IMR-90 (cell line): ENCODE results near the gene ZNF23. TPM values are rescaled to one million over a fixed set of nuclear protein-coding genes. Genes with fewer than 3 reads are reported as not detected.

Source experiments
- ATAC-seq: fragments of 200-7000 bp; cut with Tn5 transposase; 2 replicates; pipeline ENCODE4 v1.9.1; 2020; ENCODE audit warnings: low read depth, mild to moderate bottlenecking, moderate library complexity
- BruUV-seq: library from RNA; stranded (reverse); fragments of 400-500 nt; replicated peaks from 2 replicates; lab custom pipeline; 2021; lab: Mats Ljungman, UMichigan
- CTCF ChIA-PET: fragments of 300-600 bp; formaldehyde crosslinking; extraction: SDS; loops from one replicate; lab custom pipeline; 2021; ENCODE audit warnings: antibody characterized with exemption; lab: Yijun Ruan, JAX
- POLR2A ChIA-PET: fragments of 300-600 bp; sonication (Branson Sonifier 250); formaldehyde crosslinking; loops from one replicate; lab custom pipeline; 2022; ENCODE audit warnings: antibody characterized with exemption; ENCODE audit not compliant: unreplicated experiment; lab: Charles Lee
- DNase-seq: peaks from one replicate; pipeline ENCODE4 v3.0.0; 2013
- H2AFZ ChIP-seq: replicated peaks from 2 replicates; pipeline ENCODE3; 2013; ENCODE audit warnings: low read length, mild to moderate bottlenecking; ENCODE audit not compliant: poor library complexity
- H2AK5ac ChIP-seq: 2 replicates; pipeline ENCODE4 v1.6.1; 2013; ENCODE audit warnings: low read depth, low read length, inconsistent platforms
- H2AK9ac ChIP-seq: replicated peaks from 2 replicates; pipeline ENCODE3; 2013; ENCODE audit warnings: mild to moderate bottlenecking, low read depth, low read length, moderate library complexity; ENCODE audit not compliant: poor library complexity
- H2BK120ac ChIP-seq: 2 replicates; pipeline ENCODE4 v1.6.1; 2013; ENCODE audit warnings: low read depth, low read length, inconsistent platforms
- H2BK15ac ChIP-seq: 3 replicates; pipeline ENCODE4 v1.6.1; 2013; ENCODE audit warnings: low read depth, low read length, inconsistent platforms
- H2BK20ac ChIP-seq: 2 replicates; pipeline ENCODE4 v1.6.1; 2013; ENCODE audit warnings: low read depth, mild to moderate bottlenecking, inconsistent platforms, low read length, moderate library complexity
- H2BK5ac ChIP-seq: 2 replicates; pipeline ENCODE4 v1.6.1; 2013; ENCODE audit warnings: mild to moderate bottlenecking, low read depth, low read length, inconsistent platforms; ENCODE audit not compliant: poor library complexity, severe bottlenecking
- H3K14ac ChIP-seq: replicated peaks from 2 replicates; pipeline ENCODE4 v1.6.1; 2013; ENCODE audit warnings: low read depth, low read length, inconsistent platforms
- H3K18ac ChIP-seq: 2 replicates; pipeline ENCODE4 v1.6.1; 2013; ENCODE audit warnings: low read depth, low read length, control low read depth
- H3K23ac ChIP-seq: 2 replicates; pipeline ENCODE4 v1.6.1; 2013; ENCODE audit warnings: low read depth, low read length, inconsistent platforms
- H3K27ac ChIP-seq: 2 replicates; pipeline ENCODE4 v1.5.1; 2013; ENCODE audit warnings: mild to moderate bottlenecking, control low read depth, low read length; ENCODE audit not compliant: insufficient read depth
- H3K27me3 ChIP-seq: 2 replicates; pipeline ENCODE4 v1.6.1; 2013; ENCODE audit warnings: low read length; ENCODE audit not compliant: control insufficient read depth, insufficient read depth
- H3K36me3 ChIP-seq: 2 replicates; pipeline ENCODE4 v1.6.1; 2013; ENCODE audit warnings: low read length, mixed read lengths; ENCODE audit not compliant: control insufficient read depth, insufficient read depth
- H3K4ac ChIP-seq: 2 replicates; pipeline ENCODE4 v1.6.1; 2013; ENCODE audit warnings: low read depth, low read length, inconsistent platforms
- H3K4me1 ChIP-seq: 2 replicates; pipeline ENCODE4 v1.6.1; 2013; ENCODE audit warnings: low read length, mixed read lengths; ENCODE audit not compliant: control insufficient read depth, insufficient read depth
- H3K4me2 ChIP-seq: 2 replicates; pipeline ENCODE4 v1.6.1; 2013; ENCODE audit warnings: low read depth, mild to moderate bottlenecking, control low read depth, low read length, moderate library complexity
- H3K4me3 ChIP-seq: 2 replicates; pipeline ENCODE4 v1.5.1; 2013; ENCODE audit warnings: low read depth, mild to moderate bottlenecking, control low read depth, low read length, moderate library complexity; ENCODE audit not compliant: insufficient read depth
- H3K56ac ChIP-seq: 2 replicates; pipeline ENCODE4 v1.6.1; 2013; ENCODE audit warnings: low read length, inconsistent platforms; ENCODE audit not compliant: insufficient read depth; ENCODE audit errors: extremely low read depth
- H3K79me1 ChIP-seq, 2 experiments: 2 replicates each; pipeline ENCODE4 v1.6.1; 2013; ENCODE audit warnings: low read length in 2 of 2, inconsistent platforms in 1 of 2, low read depth in 1 of 2
- H3K9ac ChIP-seq: 2 replicates; pipeline ENCODE4 v1.6.1; 2013; ENCODE audit warnings: low read depth, low read length, control low read depth
- H3K9me1 ChIP-seq: 2 replicates; pipeline ENCODE4 v1.6.1; 2013; ENCODE audit warnings: low read length, inconsistent platforms; ENCODE audit not compliant: insufficient read depth
- H3K9me3 ChIP-seq: 2 replicates; pipeline ENCODE4 v1.6.1; 2013; ENCODE audit warnings: low read length; ENCODE audit not compliant: control insufficient read depth, insufficient read depth
- H4K20me1 ChIP-seq: 2 replicates; pipeline ENCODE4 v1.6.1; 2013; ENCODE audit warnings: low read length, inconsistent platforms; ENCODE audit not compliant: insufficient read depth
- H4K5ac ChIP-seq: 2 replicates; pipeline ENCODE4 v1.6.1; 2013; ENCODE audit warnings: mild to moderate bottlenecking, low read depth, low read length, control low read depth
- H4K8ac ChIP-seq, 2 experiments: 2 replicates each; pipeline ENCODE4 v1.6.1; 2013; ENCODE audit warnings: low read depth in 2 of 2, low read length in 2 of 2, control low read depth in 1 of 2, inconsistent platforms in 1 of 2
- H4K91ac ChIP-seq: 2 replicates; pipeline ENCODE4 v1.6.1; 2013; ENCODE audit warnings: low read depth, low read length, inconsistent platforms; ENCODE audit not compliant: insufficient read depth
- BHLHE40 ChIP-seq: fragments of 150-350 bp; IDR thresholded peaks from 2 replicates; pipeline ENCODE4 v1.6.1; 2016; ENCODE audit warnings: mild to moderate bottlenecking, low read depth, low read length
- CEBPB ChIP-seq: IDR thresholded peaks from 2 replicates; pipeline ENCODE4 v1.6.1; 2012; ENCODE audit warnings: low read depth, low read length, improper control_type of control experiment
- CHD1 ChIP-seq: IDR thresholded peaks from 2 replicates; pipeline ENCODE4 v1.6.1; 2012; ENCODE audit warnings: low read depth, low read length, improper control_type of control experiment
- ELK1 ChIP-seq: fragments of 150-350 bp; IDR thresholded peaks from 2 replicates; pipeline ENCODE4 v1.6.1; 2016; ENCODE audit warnings: low read depth, mild to moderate bottlenecking, low read length, moderate library complexity, borderline replicate concordance
- MAZ ChIP-seq: IDR thresholded peaks from 2 replicates; pipeline ENCODE4 v1.6.1; 2012; ENCODE audit warnings: low read depth, mild to moderate bottlenecking, low read length, improper control_type of control experiment, moderate library complexity, borderline replicate concordance
- MXI1 ChIP-seq: IDR thresholded peaks from 2 replicates; pipeline ENCODE4 v1.6.1; 2012; ENCODE audit warnings: low read depth, mild to moderate bottlenecking, low read length, moderate library complexity, borderline replicate concordance
- NFE2L2 ChIP-seq: fragments of 150-350 bp; IDR thresholded peaks from 2 replicates; pipeline ENCODE4 v1.6.1; 2016; ENCODE audit warnings: low read depth, mild to moderate bottlenecking, low read length
- RAD21 ChIP-seq: IDR thresholded peaks from 2 replicates; pipeline ENCODE4 v1.6.1; 2012; ENCODE audit warnings: low read length, improper control_type of control experiment
- RCOR1 ChIP-seq: IDR thresholded peaks from 2 replicates; pipeline ENCODE4 v1.6.1; 2012; ENCODE audit warnings: mild to moderate bottlenecking, low read length, improper control_type of control experiment; ENCODE audit not compliant: insufficient replicate concordance
- USF2 ChIP-seq: fragments of 150-350 bp; IDR thresholded peaks from 2 replicates; pipeline ENCODE4 v1.6.1; 2017; ENCODE audit warnings: mild to moderate bottlenecking, antibody characterized with exemption, low read length, low read depth
- WGBS, 2 experiments: methylation state at CpG; one replicate each; pipeline versions ENCODE4 v1.1.5 to v1.1.7; 2013; ENCODE audit warnings: missing lambda C conversion rate in 2 of 2; ENCODE audit not compliant: insufficient read length in 1 of 2; ENCODE audit errors: extremely low coverage in 2 of 2; 5-methylcytosine and 5-hydroxymethylcytosine counted together
- dilution Hi-C: fragments of 300-500 bp; cut with HindIII; formaldehyde crosslinking; loops from one replicate; pipeline ENCODE4 v1.14.3; 2018; ENCODE audit warnings: low sequenced_read_pairs; ENCODE audit not compliant: unreplicated experiment
- in situ Hi-C: fragments of 300-500 bp; cut with MboI; formaldehyde crosslinking; loops from 3 replicates; pipeline ENCODE4 v1.14.3; 2019; ENCODE audit warnings: low sequenced_read_pairs, inconsistent platforms, mixed read lengths
- intact Hi-C: fragments of 100-400 bp; cut with micrococcal nuclease; formaldehyde crosslinking; loops from 2 replicates; pipeline ENCODE4 v1.10.0; 2022
- polyA plus RNA-seq, 3 experiments: library from polyadenylated mRNA; depleted of rRNA; stranded (reverse); fragments of >200 nt; gene quantifications; 2 replicates each; pipeline ENCODE4 v1.2.3, GENCODE V29; 2012; ENCODE audit warnings: low replicate concordance in 1 of 3
- total RNA-seq: library from RNA; depleted of rRNA; stranded (reverse); fragments of >200 nt; gene quantifications from 2 replicates; pipeline ENCODE4 v1.2.3, GENCODE V29; 2012

The ZNF23 gene
- total and polyA plus RNA-seq, 2 of the 4 experiments (the other 2 are of a cell fraction) = 7.5 to 8.8 TPM

- H3K23ac ChIP-seq = no peak overlapping the region
- H4K8ac ChIP-seq = no peak overlapping the region
- POLR2A ChIA-PET = no interaction called here
- CTCF ChIA-PET = no interaction called here
- WGBS, 2 experiments = no CpG with 5 or more reads among the region's 2 CpGs
- H2AK5ac ChIP-seq = no peak overlapping the region
- ATAC-seq (no peak), DNase-seq (no peak)
- H3K14ac ChIP-seq = no peak overlapping the region
- no peak overlapping the region for H3K27ac ChIP-seq
- H3K9me1 ChIP-seq = no peaks in the 10 kb centered on the region
- H2BK120ac ChIP-seq = no peak overlapping the region
- no peak overlapping the region for H4K91ac ChIP-seq
- intact Hi-C loops (no loop called here), in situ Hi-C loops (no loop called here), dilution Hi-C loops (no loop called here)
- H2BK5ac ChIP-seq = no peak overlapping the region
- no peaks in the 10 kb centered on the region for H3K36me3 ChIP-seq
- H3K27me3 ChIP-seq = peaks cover 18% of the 10 kb centered on the region
- H3K4me3 ChIP-seq = no peak overlapping the region
- no peak overlapping the region for H3K56ac ChIP-seq
- H2BK20ac ChIP-seq = no peak overlapping the region
- H3K4ac ChIP-seq = no peak overlapping the region
- H2AK9ac ChIP-seq = no peak overlapping the region
- no peaks in the 10 kb centered on the region for H3K79me1 ChIP-seq
- no peak overlapping the region for H3K9ac ChIP-seq
- no peak overlapping the region for H3K18ac ChIP-seq
- H2BK15ac ChIP-seq = no peak overlapping the region
- H4K20me1 ChIP-seq = no peaks in the 10 kb centered on the region
- no peak overlapping the region for H3K4me2 ChIP-seq
- no peak overlapping the region for H4K5ac ChIP-seq
- no peak overlapping the region for H2AFZ ChIP-seq
- no peak for TF ChIP-seq NFE2L2
- TF ChIP-seq ELK1 = no peak
- TF ChIP-seq RCOR1 = no peak
- TF ChIP-seq USF2 = no peak
- no peak for TF ChIP-seq MAZ
- no peak for TF ChIP-seq CEBPB
- TF ChIP-seq CHD1 = no peak
- TF ChIP-seq MXI1 = no peak
- TF ChIP-seq BHLHE40 = no peak
- TF ChIP-seq RAD21 = no peak
- H3K9me3 ChIP-seq = no peaks in the 10 kb centered on the region
- no TSS peak for BruUV-seq
- H3K4me1 ChIP-seq = no peaks in the 10 kb centered on the region
These were observed 33.2 kb downstream of the ZNF23 start for GRCh38 chr16:71428883-71429282.
